ENCODE data around the gene WTAP. TPM values are rescaled to one million over a fixed set of nuclear protein-coding genes. Genes with fewer than 3 reads are reported as not detected.

Gene WTAP
- total RNA-seq, 2 experiments from 2014 or later = 211 to 227 TPM

DNA sequence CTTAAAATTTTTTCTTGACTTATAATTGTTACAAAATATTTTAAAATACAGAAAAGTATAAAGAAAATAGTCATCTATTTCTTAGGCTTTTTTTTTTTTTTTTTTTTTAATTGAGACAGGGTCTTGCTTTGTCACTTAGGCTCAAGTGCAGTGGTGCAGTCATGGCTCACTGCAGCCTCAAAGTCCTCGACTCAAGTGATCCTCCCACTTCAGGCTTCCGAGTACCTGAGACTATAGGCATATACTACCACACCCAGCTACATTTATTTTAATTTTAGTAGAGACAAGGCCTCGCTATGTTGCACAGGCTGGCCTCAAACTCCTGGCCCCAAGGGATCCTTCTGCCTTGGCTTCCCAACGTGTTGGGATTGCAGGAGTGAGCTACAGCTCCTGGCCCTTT, 29.2 kb downstream of the WTAP start:
- CTCF ChIA-PET = interaction anchor here (0.6 to 1.6 kb wide), 2 partner anchors 24 to 36 kb away, joined by 3 to 4 read pairs; no protein-coding TSS in a partner anchor

DNA sequence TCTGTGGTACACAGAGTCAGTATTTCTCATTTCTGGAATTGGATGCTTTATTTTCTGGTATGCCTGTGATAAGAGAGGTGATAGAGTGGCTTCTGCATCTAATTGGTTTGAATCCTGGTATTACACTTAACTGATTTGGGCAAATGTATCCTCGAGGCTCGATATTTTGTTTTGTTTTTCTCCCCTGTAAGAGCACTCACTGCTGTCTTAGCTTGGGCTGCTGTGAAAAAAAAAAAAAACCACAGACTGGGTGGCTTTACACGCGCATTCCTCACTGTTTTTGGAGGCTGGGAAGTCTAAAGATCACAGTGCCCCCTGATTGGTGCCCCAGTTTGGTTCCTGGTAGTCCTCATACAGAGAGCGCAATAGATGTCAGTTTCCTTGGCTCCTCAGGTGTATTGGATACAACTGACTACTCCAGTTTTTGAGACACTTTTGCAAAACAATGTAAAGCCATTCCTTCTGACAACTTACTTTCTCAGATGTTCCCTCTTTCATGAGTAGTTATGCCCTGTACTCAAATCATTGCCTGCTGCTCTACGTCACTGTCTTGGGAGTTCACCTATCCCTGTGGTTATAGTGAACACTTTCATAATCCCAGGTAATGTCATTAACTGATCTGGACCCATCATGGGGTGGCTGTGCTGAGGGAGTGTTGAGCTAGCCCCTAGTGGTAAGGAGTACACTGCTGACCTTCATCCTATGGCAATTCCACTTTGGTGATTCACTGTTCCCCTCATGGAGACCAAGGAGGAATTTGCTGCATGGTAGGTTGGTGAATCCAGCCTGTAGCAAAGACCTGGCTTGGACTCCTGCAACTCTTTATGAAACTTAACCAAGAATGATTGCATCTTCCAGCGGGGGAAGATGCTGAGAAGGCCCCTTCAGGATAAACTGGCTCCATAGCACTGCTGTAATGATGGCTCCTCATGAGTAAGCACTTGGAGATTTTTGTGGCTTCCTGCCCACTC, 31.0 kb downstream of the WTAP start:
- peaks cover 79% of the 10 kb centered on the region for H3K36me3 Mint-ChIP-seq (ENCODE audit: low read depth)
- Histone ChIP-seq H3K4me1 (ENCODE audit: insufficient read depth, low read length) (peaks cover 20% of the 10 kb centered on the region), H3K4me3 (ENCODE audit: low read length) (no peak overlapping the region), H3K9me3 (ENCODE audit: control insufficient read depth in 1 of 2, insufficient read depth in 1 of 2, low read length in 2 of 2) (no peaks in the 10 kb centered on the region), H3K27ac (ENCODE audit: low read depth in 1 of 2, low read length in 2 of 2) (peak overlapping the region; percentile 7 to 30), H3K36me3 (ENCODE audit: insufficient read depth, low read length) (peaks cover 52% of the 10 kb centered on the region), H3K27me3 (ENCODE audit: control insufficient read depth in 1 of 2, insufficient read depth in 2 of 2, low read length in 2 of 2) (no peaks in the 10 kb centered on the region)
- ATAC-seq (ENCODE audit: poor library complexity) (no peak), DNase-seq (peak in 1 of 14 experiments; percentile 18)
- intact Hi-C loops (cut with DNase I, micrococcal nuclease) = no loop called here
- no peaks in the 10 kb centered on the region for H3K27me3 Mint-ChIP-seq
- ChIA-PET POLR2A (interaction anchor here (7.8 kb wide), 1 partner anchor 31 kb away, joined by 148 read pairs; the partner anchor contains the start of gene WTAP), CTCF (interaction anchor here (0.6 kb wide), 1 partner anchor 218 kb away, joined by 3 read pairs; no protein-coding TSS in a partner anchor)
- peak overlapping the region; percentile 55 for H3K4me3 Mint-ChIP-seq
- TF ChIP-seq, protein P1, sequence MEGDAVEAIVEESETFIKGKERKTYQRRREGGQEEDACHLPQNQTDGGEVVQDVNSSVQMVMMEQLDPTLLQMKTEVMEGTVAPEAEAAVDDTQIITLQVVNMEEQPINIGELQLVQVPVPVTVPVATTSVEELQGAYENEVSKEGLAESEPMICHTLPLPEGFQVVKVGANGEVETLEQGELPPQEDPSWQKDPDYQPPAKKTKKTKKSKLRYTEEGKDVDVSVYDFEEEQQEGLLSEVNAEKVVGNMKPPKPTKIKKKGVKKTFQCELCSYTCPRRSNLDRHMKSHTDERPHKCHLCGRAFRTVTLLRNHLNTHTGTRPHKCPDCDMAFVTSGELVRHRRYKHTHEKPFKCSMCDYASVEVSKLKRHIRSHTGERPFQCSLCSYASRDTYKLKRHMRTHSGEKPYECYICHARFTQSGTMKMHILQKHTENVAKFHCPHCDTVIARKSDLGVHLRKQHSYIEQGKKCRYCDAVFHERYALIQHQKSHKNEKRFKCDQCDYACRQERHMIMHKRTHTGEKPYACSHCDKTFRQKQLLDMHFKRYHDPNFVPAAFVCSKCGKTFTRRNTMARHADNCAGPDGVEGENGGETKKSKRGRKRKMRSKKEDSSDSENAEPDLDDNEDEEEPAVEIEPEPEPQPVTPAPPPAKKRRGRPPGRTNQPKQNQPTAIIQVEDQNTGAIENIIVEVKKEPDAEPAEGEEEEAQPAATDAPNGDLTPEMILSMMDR (IDR thresholded peaks at IDR 0.05) = no peak
- H3K27ac Mint-ChIP-seq = peak overlapping the region; percentile 61
- H3K9me3 Mint-ChIP-seq = no peaks in the 10 kb centered on the region
- peaks cover 40% of the 10 kb centered on the region for H3K4me1 Mint-ChIP-seq (ENCODE audit: low read depth)

More for the DNA sequence above, 29.2 kb downstream of the WTAP start:
- TF ChIP-seq, protein P1 (IDR thresholded peaks at IDR 0.05) = no peak
- peak overlapping the region; percentile 39 for H3K27ac Mint-ChIP-seq
- H3K27ac ChIP-seq (ENCODE audit: low read depth in 1 of 2, low read length in 2 of 2) = no peak overlapping the region
- POLR2A ChIA-PET = interaction anchor here (1.0 kb wide), 2 partner anchors 30 to 34 kb away, joined by 4 to 5 read pairs; partner anchors contain the start of gene WTAP
- H3K4me1 Mint-ChIP-seq (ENCODE audit: low read depth) = peaks cover 30% of the 10 kb centered on the region
- no peaks in the 10 kb centered on the region for H3K27me3 Mint-ChIP-seq
- no peak overlapping the region for H3K4me3 Mint-ChIP-seq
- no peaks in the 10 kb centered on the region for H3K27me3 ChIP-seq (ENCODE audit: control insufficient read depth in 1 of 2, insufficient read depth in 2 of 2, low read length in 2 of 2)
- peaks cover 10% of the 10 kb centered on the region for H3K4me1 ChIP-seq (ENCODE audit: insufficient read depth, low read length)
- intact Hi-C loops (cut with DNase I, micrococcal nuclease) = loop anchor here in 1 of 2 experiments (2.0 kb wide), 1 partner anchor 20 kb away; no protein-coding TSS in a partner anchor
- H3K9me3 ChIP-seq (ENCODE audit: control insufficient read depth in 1 of 2, insufficient read depth in 1 of 2, low read length in 2 of 2) = no peaks in the 10 kb centered on the region
- peaks cover 81% of the 10 kb centered on the region for H3K36me3 Mint-ChIP-seq (ENCODE audit: low read depth)
- ATAC-seq (ENCODE audit: poor library complexity) (no peak), DNase-seq (no peak)
- peaks cover 67% of the 10 kb centered on the region for H3K36me3 ChIP-seq (ENCODE audit: insufficient read depth, low read length)
- no peaks in the 10 kb centered on the region for H3K9me3 Mint-ChIP-seq
- no peak overlapping the region for H3K4me3 ChIP-seq (ENCODE audit: low read length)

DNA sequence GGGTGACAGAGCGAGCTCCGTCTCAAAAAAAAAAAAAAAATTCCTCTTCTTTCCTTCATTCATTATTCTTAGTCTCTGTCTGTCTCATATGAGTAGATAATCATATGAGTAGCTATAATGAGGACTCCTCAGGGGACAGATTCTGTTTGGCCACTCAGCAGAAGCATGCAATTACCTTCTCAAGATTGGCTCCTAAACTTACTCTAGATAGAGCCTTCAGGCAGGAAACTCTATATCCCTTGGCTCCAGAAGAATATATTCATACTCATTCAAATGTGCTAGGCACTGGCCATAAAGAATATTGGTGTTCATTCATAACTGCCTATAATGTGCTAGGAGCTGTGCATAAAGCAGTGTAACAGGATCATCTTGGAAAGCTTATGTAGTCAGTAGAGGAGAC, 32.3 kb downstream of the WTAP start:
- ChIA-PET POLR2A (interaction anchor here (1.5 to 7.8 kb wide), 4 partner anchors 8 to 67 kb away, joined by 5 to 148 read pairs (median 62); partner anchors contain the start of genes MRPL18, SOD2, TCP1 and WTAP), CTCF (interaction anchor here (0.5 to 0.7 kb wide), 2 partner anchors 221 to 1392 kb away, joined by 3 read pairs; no protein-coding TSS in a partner anchor)
- Histone ChIP-seq H3K27me3 (ENCODE audit: control insufficient read depth in 1 of 2, insufficient read depth in 2 of 2, low read length in 2 of 2) (no peaks in the 10 kb centered on the region), H3K9me3 (ENCODE audit: control insufficient read depth in 1 of 2, insufficient read depth in 1 of 2, low read length in 2 of 2) (no peaks in the 10 kb centered on the region), H3K4me1 (ENCODE audit: insufficient read depth, low read length) (peaks cover 21% of the 10 kb centered on the region), H3K36me3 (ENCODE audit: insufficient read depth, low read length) (peaks cover 47% of the 10 kb centered on the region), H3K4me3 (ENCODE audit: low read length) (no peak overlapping the region), H3K27ac (ENCODE audit: low read depth in 1 of 2, low read length in 2 of 2) (no peak overlapping the region)
- Mint-ChIP-seq H3K9me3 (no peaks in the 10 kb centered on the region), H3K36me3 (ENCODE audit: low read depth) (peaks cover 68% of the 10 kb centered on the region), H3K4me3 (peak overlapping the region; percentile 85), H3K27me3 (no peaks in the 10 kb centered on the region), H3K27ac (peak overlapping the region; percentile 97), H3K4me1 (ENCODE audit: low read depth) (peaks cover 40% of the 10 kb centered on the region)
- TF ChIP-seq, protein P1 (IDR thresholded peaks at IDR 0.05) = no peak
- intact Hi-C loops (cut with DNase I, micrococcal nuclease) = loop anchor here in 1 of 2 experiments (2.0 kb wide), 1 partner anchor 69 kb away; no protein-coding TSS in a partner anchor
- ATAC-seq (ENCODE audit: poor library complexity) = no peak
- DNase-seq = no peak

All from CD4-positive, alpha-beta T cell (primary cell).